Fibroblast of mammary gland (primary cell): ENCODE results near the gene PDIA4.
"Not testable (repeated sequence)": the region's sequence is repeated elsewhere in the genome, so short reads cannot be mapped to it uniquely, and the experiment has no call there.

Source experiments
- DNase-seq: peaks from one replicate; pipeline ENCODE4 v3.0.0-alpha.2; 2010; ENCODE audit warnings: low read depth
- H3K4me3 ChIP-seq: 2 replicates; pipeline ENCODE4 v1.5.1; 2011; ENCODE audit warnings: low read depth, mild to moderate bottlenecking, low read length, moderate library complexity; ENCODE audit not compliant: control insufficient read depth
- TF ChIP-seq, protein P1 (sequence below): conservative IDR thresholded peaks from 2 replicates; pipeline ENCODE4 v1.5.1; 2011; ENCODE audit warnings: low read depth, low read length, inconsistent platforms; ENCODE audit not compliant: control insufficient read depth, insufficient read depth

The PDIA4 gene

GRCh38 chr7:149071182-149071635 lies 42.9 kb upstream of the PDIA4 start:
- TF ChIP-seq, protein P1, sequence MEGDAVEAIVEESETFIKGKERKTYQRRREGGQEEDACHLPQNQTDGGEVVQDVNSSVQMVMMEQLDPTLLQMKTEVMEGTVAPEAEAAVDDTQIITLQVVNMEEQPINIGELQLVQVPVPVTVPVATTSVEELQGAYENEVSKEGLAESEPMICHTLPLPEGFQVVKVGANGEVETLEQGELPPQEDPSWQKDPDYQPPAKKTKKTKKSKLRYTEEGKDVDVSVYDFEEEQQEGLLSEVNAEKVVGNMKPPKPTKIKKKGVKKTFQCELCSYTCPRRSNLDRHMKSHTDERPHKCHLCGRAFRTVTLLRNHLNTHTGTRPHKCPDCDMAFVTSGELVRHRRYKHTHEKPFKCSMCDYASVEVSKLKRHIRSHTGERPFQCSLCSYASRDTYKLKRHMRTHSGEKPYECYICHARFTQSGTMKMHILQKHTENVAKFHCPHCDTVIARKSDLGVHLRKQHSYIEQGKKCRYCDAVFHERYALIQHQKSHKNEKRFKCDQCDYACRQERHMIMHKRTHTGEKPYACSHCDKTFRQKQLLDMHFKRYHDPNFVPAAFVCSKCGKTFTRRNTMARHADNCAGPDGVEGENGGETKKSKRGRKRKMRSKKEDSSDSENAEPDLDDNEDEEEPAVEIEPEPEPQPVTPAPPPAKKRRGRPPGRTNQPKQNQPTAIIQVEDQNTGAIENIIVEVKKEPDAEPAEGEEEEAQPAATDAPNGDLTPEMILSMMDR, result no peak
- no peak overlapping the region for H3K4me3 ChIP-seq
- no peak for DNase-seq

GRCh38 chr7:149070372-149071125 lies 42.2 kb upstream of the PDIA4 start:
- DNase-seq, result no peak
- H3K4me3 ChIP-seq, result no peak overlapping the region
- TF ChIP-seq, protein P1, result no peak

- H3K4me3 ChIP-seq, result no peak overlapping the region
- DNase-seq, result no peak
- TF ChIP-seq, protein P1, result no peak
These were observed 39.6 kb upstream of the PDIA4 start for GRCh38 chr7:149067869-149068268.

- H3K4me3 ChIP-seq, result no peak overlapping the region
- DNase-seq, result no peak
- TF ChIP-seq, protein P1, result no peak
These were observed 35.2 kb upstream of the PDIA4 start for GRCh38 chr7:149063476-149063875.

- not testable (repeated sequence) for DNase-seq, H3K4me3 ChIP-seq
These were observed 34.1 kb upstream of the PDIA4 start for GRCh38 chr7:149062217-149062899.

- TF ChIP-seq, protein P1, result no peak
- no peak for DNase-seq
- no peak overlapping the region for H3K4me3 ChIP-seq
These were observed 31.9 kb upstream of the PDIA4 start for GRCh38 chr7:149060156-149060555.

DNA sequence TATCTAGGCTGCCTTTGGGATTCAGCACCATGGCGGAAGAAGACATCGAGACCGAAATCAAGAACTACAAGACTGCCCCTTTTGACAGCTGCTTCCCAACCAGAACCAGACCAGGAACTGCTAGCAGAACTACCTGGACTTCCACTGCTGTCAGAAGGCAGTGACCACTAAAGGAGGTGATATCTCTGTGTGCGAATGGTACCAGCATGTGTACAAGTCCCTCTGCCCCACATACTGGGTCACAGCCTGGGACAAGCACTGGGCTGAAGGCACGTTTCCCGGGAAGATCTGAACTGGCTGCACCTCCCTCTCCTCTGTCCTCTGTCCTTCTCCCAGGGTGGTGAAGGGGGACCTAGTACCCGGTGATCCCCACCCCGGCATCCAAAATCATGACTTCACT lies 25.6 kb upstream of the PDIA4 start:
- TF ChIP-seq, protein P1, result no peak
- H3K4me3 ChIP-seq, result no peak overlapping the region
- DNase-seq, result no peak
